Neural cell (in vitro differentiated cells): ENCODE data around the gene DPM3.

ENCODE experiments used
- EP300 ChIP-seq: fragments of 450-650 bp; conservative IDR thresholded peaks from 2 replicates; pipeline ENCODE4 v1.6.1; 2014; ENCODE audit warnings: antibody characterized with exemption, mild to moderate bottlenecking, moderate library complexity; ENCODE audit not compliant: poor library complexity, severe bottlenecking
- EZH2 ChIP-seq: fragments of 200-600, 300-800 bp; shearing (Covaris generic), sonication (generic); IDR thresholded peaks from 2 replicates; pipeline ENCODE4 v1.6.1; 2014; ENCODE audit warnings: antibody characterized with exemption, low read length, borderline replicate concordance, mild to moderate bottlenecking; ENCODE audit not compliant: insufficient read depth, poor library complexity, severe bottlenecking
- MXI1 ChIP-seq: fragments of 450-650 bp; conservative IDR thresholded peaks from 2 replicates; pipeline ENCODE4 v1.6.1; 2014; ENCODE audit warnings: antibody characterized with exemption, mild to moderate bottlenecking; ENCODE audit not compliant: poor library complexity, severe bottlenecking
- POLR2AphosphoS5 ChIP-seq: IDR thresholded peaks from 2 replicates; pipeline ENCODE4 v1.6.1; 2012
- RAD21 ChIP-seq: fragments of 450-650 bp; conservative IDR thresholded peaks from 2 replicates; pipeline ENCODE4 v1.6.1; 2014; ENCODE audit warnings: antibody characterized with exemption, mild to moderate bottlenecking, moderate library complexity
- TAF1 ChIP-seq: IDR thresholded peaks from 2 replicates; pipeline ENCODE4 v1.6.1; 2012; ENCODE audit warnings: low read depth
- TF ChIP-seq, protein P1 (sequence below): fragments of 450-650 bp; IDR thresholded peaks from 2 replicates; pipeline ENCODE4 v1.5.1; 2014; ENCODE audit warnings: antibody characterized with exemption, mild to moderate bottlenecking, moderate library complexity; ENCODE audit not compliant: poor library complexity, severe bottlenecking
- TF ChIP-seq, protein P2 (sequence below): IDR thresholded peaks from 2 replicates; pipeline ENCODE4 v1.6.1; 2012; ENCODE audit warnings: borderline replicate concordance

DNA sequence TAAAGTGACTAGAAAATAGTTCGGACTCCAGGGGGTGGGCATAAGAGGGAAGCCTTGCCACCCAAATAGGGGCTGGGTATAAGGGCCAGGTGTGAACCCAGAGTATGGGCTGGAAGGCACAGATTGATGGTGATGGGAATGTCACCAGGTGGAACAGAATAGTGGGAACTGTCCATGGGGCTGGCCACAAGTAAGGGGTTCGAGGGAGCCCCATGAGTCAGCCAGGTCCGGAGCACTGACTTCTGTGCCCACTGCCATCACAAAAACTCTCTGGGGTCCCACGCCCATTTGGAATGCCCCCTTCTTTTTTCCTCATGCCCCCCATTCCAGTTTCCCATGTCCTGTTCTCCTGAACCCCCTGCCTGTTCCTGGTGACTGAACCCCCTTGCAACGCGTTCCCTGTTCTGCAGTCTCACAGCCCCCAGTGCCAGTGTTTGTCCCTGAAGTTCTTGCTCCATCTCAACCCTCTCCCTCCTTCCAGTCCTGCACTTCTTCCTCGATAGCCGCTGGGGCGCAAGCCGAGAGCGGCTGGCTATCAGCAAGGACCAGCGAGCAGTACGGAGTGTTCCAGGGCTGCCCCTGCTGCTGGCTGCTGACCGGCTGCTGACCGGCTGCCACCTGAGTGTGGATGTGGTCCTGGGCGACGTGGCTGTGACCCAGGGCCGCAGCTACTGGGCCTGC lies 41.2 kb upstream of the DPM3 start:
- TF ChIP-seq TAF1 (no peak), EZH2 (no peak), EP300 (no peak), MXI1 (no peak), RAD21 (no peak), POLR2AphosphoS5 (no peak)
- TF ChIP-seq, protein P1, sequence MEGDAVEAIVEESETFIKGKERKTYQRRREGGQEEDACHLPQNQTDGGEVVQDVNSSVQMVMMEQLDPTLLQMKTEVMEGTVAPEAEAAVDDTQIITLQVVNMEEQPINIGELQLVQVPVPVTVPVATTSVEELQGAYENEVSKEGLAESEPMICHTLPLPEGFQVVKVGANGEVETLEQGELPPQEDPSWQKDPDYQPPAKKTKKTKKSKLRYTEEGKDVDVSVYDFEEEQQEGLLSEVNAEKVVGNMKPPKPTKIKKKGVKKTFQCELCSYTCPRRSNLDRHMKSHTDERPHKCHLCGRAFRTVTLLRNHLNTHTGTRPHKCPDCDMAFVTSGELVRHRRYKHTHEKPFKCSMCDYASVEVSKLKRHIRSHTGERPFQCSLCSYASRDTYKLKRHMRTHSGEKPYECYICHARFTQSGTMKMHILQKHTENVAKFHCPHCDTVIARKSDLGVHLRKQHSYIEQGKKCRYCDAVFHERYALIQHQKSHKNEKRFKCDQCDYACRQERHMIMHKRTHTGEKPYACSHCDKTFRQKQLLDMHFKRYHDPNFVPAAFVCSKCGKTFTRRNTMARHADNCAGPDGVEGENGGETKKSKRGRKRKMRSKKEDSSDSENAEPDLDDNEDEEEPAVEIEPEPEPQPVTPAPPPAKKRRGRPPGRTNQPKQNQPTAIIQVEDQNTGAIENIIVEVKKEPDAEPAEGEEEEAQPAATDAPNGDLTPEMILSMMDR, result no peak
- TF ChIP-seq, protein P2, sequence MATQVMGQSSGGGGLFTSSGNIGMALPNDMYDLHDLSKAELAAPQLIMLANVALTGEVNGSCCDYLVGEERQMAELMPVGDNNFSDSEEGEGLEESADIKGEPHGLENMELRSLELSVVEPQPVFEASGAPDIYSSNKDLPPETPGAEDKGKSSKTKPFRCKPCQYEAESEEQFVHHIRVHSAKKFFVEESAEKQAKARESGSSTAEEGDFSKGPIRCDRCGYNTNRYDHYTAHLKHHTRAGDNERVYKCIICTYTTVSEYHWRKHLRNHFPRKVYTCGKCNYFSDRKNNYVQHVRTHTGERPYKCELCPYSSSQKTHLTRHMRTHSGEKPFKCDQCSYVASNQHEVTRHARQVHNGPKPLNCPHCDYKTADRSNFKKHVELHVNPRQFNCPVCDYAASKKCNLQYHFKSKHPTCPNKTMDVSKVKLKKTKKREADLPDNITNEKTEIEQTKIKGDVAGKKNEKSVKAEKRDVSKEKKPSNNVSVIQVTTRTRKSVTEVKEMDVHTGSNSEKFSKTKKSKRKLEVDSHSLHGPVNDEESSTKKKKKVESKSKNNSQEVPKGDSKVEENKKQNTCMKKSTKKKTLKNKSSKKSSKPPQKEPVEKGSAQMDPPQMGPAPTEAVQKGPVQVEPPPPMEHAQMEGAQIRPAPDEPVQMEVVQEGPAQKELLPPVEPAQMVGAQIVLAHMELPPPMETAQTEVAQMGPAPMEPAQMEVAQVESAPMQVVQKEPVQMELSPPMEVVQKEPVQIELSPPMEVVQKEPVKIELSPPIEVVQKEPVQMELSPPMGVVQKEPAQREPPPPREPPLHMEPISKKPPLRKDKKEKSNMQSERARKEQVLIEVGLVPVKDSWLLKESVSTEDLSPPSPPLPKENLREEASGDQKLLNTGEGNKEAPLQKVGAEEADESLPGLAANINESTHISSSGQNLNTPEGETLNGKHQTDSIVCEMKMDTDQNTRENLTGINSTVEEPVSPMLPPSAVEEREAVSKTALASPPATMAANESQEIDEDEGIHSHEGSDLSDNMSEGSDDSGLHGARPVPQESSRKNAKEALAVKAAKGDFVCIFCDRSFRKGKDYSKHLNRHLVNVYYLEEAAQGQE, result no peak
